Smooth muscle cell (in vitro differentiated cells): Measurements from ENCODE around the gene SKAP2. TPM values are rescaled to one million over a fixed set of nuclear protein-coding genes. Genes with fewer than 3 reads are reported as not detected.
A peak's percentile ranks its signal among the peaks of the same experiment; 100 is the strongest.

Experiments
- DNase-seq: peaks from one replicate; lab custom pipeline; 2025; ENCODE audit not compliant: unreplicated experiment; lab: John Stamatoyannopoulos, UW
- H2AFZ ChIP-seq: fragments of 200-600 bp; sonication (generic); 2 replicates; pipeline ENCODE4 v1.6.0; 2016; ENCODE audit warnings: antibody characterized with exemption, low read depth, mild to moderate bottlenecking
- H3F3A ChIP-seq: fragments of 200-600 bp; sonication (generic); 2 replicates; pipeline ENCODE4 v1.6.0; 2017; ENCODE audit warnings: antibody characterized with exemption, low read depth
- H3K27ac ChIP-seq: fragments of 200-600 bp; sonication (generic); 2 replicates; pipeline ENCODE4 v1.5.1; 2016; ENCODE audit warnings: low read depth, mild to moderate bottlenecking
- H3K27me3 ChIP-seq: fragments of 200-600 bp; sonication (generic); 2 replicates; pipeline ENCODE4 v1.6.1; 2016; ENCODE audit warnings: low read depth, mild to moderate bottlenecking
- H3K36me3 ChIP-seq: fragments of 200-600 bp; sonication (generic); 2 replicates; pipeline ENCODE4 v1.5.1; 2016; ENCODE audit warnings: low read depth
- H3K4me1 ChIP-seq: fragments of 200-600 bp; sonication (generic); 2 replicates; pipeline ENCODE4 v1.5.1; 2016; ENCODE audit warnings: low read depth
- H3K4me2 ChIP-seq: fragments of 200-600 bp; sonication (generic); 2 replicates; pipeline ENCODE4 v1.6.0; 2016; ENCODE audit warnings: mild to moderate bottlenecking
- H3K4me3 ChIP-seq: fragments of 200-600 bp; sonication (generic); 2 replicates; pipeline ENCODE4 v1.5.1; 2016; ENCODE audit warnings: mild to moderate bottlenecking
- H3K79me2 ChIP-seq: fragments of 200-600 bp; sonication (generic); 2 replicates; pipeline ENCODE4 v1.6.0; 2016; ENCODE audit warnings: low read depth, mild to moderate bottlenecking
- H3K9ac ChIP-seq: fragments of 200-600 bp; sonication (generic); 2 replicates; pipeline ENCODE4 v1.6.0; 2016; ENCODE audit warnings: low read depth
- H3K9me3 ChIP-seq: fragments of 200-600 bp; sonication (generic); replicated peaks from 2 replicates; pipeline ENCODE4 v1.5.1; 2016; ENCODE audit warnings: low read depth
- H4K20me1 ChIP-seq: fragments of 200-600 bp; sonication (generic); 2 replicates; pipeline ENCODE4 v1.6.0; 2016; ENCODE audit warnings: low read depth
- WGBS: methylation state at CpG from one replicate; pipeline ENCODE4 v1.1.7; 2016; ENCODE audit warnings: low lambda C conversion rate; 5-methylcytosine and 5-hydroxymethylcytosine counted together
- polyA plus RNA-seq: library from polyadenylated mRNA; unstranded; fragments of >200 nt; fragmentation: Nextera tagmentation; extraction: Ambion mirVana; gene quantifications from 2 replicates; pipeline ENCODE4 v1.2.1, GENCODE V29; 2016
- total RNA-seq: library from RNA; depleted of rRNA; stranded (reverse); fragments of >200 nt; gene quantifications from 2 replicates; pipeline ENCODE4 v1.2.3, GENCODE V29; 2014
- TF ChIP-seq, protein P1 (sequence below): fragments of 200-600 bp; sonication (generic); IDR thresholded peaks from 2 replicates; pipeline ENCODE4 v1.5.1; 2017; ENCODE audit warnings: borderline replicate concordance, mild to moderate bottlenecking, antibody characterized with exemption; ENCODE audit not compliant: insufficient read depth, poor library complexity, severe bottlenecking

SKAP2 gene
- total and polyA plus RNA-seq, 2 experiments from 2014 or later, result 7.7 to 14.8 TPM

DNA sequence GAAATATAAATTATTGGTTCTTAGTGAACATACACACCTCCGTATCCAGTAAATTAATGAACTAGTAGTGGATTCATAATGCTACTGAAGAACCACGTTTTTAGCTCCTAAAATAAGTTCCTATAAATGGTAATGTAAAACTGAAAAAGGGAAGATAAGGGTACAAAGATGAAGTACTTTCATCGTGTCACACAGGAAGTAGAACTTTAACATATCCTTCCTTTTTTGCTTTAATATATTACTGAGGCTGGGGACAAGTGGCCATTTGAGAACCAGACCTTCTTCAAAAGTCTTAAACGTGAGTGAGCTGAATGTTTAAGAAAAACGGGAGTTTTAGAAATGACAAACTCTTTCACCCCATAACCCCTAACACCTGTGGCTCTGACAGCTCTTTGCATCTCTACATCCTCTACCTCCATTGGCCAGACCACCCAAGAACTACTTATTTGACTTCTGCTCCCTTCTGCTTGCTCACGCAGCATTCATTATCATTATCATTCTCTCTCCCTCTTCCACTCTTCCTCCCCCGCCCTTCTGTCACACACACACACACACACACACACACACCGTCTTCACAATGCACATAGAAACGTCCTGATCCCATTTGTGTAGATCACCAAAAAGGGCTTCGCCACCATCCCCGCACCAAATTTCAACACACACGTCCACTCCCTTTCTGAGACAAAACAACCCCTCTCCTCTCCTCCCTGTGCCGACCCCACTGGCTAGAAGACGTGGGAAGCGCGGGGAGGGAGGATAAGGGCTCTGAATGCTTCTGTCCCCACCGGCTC is 677 bp downstream of the SKAP2 start:
- H2AFZ ChIP-seq, result peak overlapping the region; percentile 98

DNA sequence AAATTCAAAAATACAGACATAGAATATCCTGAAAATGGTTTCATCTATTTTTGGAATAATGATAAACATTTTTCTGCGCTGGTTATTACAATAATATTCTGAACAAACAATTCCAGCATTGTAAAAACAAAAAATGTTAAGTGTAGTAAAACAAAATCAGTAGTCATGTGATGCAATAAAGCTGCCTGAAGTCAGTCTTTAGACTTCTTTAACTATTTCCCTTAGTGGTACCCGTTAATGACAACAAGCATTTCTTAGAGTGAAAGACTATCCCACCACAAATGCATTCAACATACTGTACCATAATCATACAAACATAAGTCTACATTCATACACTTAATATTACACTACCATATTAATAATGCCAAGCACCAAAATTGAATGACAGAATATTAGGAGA is 1.6 kb downstream of the SKAP2 start:
- Histone ChIP-seq H3K4me2 (no peak overlapping the region), H3K36me3 (no peaks in the 10 kb centered on the region), H4K20me1 (peaks cover 23% of the 10 kb centered on the region), H3F3A (no peaks in the 10 kb centered on the region), H3K4me3 (no peak overlapping the region), H3K9me3 (no peaks in the 10 kb centered on the region), H3K27ac (no peak overlapping the region), H3K4me1 (no peaks in the 10 kb centered on the region), H3K27me3 (peaks cover 58% of the 10 kb centered on the region), H2AFZ (no peak overlapping the region), H3K79me2 (no peaks in the 10 kb centered on the region), H3K9ac (no peak overlapping the region)
- TF ChIP-seq, protein P1, sequence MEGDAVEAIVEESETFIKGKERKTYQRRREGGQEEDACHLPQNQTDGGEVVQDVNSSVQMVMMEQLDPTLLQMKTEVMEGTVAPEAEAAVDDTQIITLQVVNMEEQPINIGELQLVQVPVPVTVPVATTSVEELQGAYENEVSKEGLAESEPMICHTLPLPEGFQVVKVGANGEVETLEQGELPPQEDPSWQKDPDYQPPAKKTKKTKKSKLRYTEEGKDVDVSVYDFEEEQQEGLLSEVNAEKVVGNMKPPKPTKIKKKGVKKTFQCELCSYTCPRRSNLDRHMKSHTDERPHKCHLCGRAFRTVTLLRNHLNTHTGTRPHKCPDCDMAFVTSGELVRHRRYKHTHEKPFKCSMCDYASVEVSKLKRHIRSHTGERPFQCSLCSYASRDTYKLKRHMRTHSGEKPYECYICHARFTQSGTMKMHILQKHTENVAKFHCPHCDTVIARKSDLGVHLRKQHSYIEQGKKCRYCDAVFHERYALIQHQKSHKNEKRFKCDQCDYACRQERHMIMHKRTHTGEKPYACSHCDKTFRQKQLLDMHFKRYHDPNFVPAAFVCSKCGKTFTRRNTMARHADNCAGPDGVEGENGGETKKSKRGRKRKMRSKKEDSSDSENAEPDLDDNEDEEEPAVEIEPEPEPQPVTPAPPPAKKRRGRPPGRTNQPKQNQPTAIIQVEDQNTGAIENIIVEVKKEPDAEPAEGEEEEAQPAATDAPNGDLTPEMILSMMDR, result no peak
- DNase-seq, result no peak
- WGBS, result 81% methylated on average over 2 of the region's 2 CpGs

More for the DNA sequence above, 677 bp downstream of the SKAP2 start:
- 11% methylated on average over 16 of the region's 17 CpGs for WGBS
- TF ChIP-seq, protein P1, result no peak
- Histone ChIP-seq H3K9ac (peak overlapping the region; percentile 59), H4K20me1 (peaks cover 14% of the 10 kb centered on the region), H3K4me2 (peak overlapping the region; percentile 95), H3K27me3 (peaks cover 49% of the 10 kb centered on the region), H3K79me2 (no peaks in the 10 kb centered on the region), H3F3A (no peaks in the 10 kb centered on the region), H3K4me1 (no peaks in the 10 kb centered on the region), H3K36me3 (no peaks in the 10 kb centered on the region), H3K27ac (no peak overlapping the region), H3K4me3 (peak overlapping the region; percentile 85), H3K9me3 (no peaks in the 10 kb centered on the region)
- no peak for DNase-seq

DNA sequence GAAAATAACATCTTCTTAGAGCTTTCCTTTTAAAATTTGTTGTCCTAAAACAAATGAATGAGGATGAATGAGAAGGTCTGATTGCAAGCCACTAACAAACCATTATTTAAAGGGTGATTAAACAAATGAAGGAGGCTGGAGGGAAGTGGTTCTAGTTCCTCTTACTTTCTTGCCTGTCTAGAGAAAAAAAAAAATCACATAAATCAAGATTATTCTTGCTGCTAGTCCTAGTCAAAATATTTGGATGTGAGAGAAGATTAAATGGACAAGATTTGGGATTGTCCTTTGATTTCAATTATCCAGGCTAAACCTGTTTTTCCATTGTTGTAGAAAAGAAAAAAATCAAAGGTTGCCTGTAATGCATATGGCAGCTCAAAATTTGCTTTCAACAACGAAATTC is 3.3 kb downstream of the SKAP2 start:
- no peak overlapping the region for H3K4me2 ChIP-seq
- no peak for DNase-seq
- peaks cover 40% of the 10 kb centered on the region for H4K20me1 ChIP-seq
- no peaks in the 10 kb centered on the region for H3F3A ChIP-seq
- H3K9ac ChIP-seq, result no peak overlapping the region
- no peak overlapping the region for H3K4me3 ChIP-seq
- no peaks in the 10 kb centered on the region for H3K79me2 ChIP-seq
- H3K36me3 ChIP-seq, result no peaks in the 10 kb centered on the region
- 78% methylated on average over 1 of the region's 1 CpG for WGBS
- no peaks in the 10 kb centered on the region for H3K9me3 ChIP-seq
- H2AFZ ChIP-seq, result no peak overlapping the region
- H3K4me1 ChIP-seq, result peaks cover 7% of the 10 kb centered on the region
- TF ChIP-seq, protein P1, result no peak
- peaks cover 76% of the 10 kb centered on the region for H3K27me3 ChIP-seq
- H3K27ac ChIP-seq, result no peak overlapping the region

DNA sequence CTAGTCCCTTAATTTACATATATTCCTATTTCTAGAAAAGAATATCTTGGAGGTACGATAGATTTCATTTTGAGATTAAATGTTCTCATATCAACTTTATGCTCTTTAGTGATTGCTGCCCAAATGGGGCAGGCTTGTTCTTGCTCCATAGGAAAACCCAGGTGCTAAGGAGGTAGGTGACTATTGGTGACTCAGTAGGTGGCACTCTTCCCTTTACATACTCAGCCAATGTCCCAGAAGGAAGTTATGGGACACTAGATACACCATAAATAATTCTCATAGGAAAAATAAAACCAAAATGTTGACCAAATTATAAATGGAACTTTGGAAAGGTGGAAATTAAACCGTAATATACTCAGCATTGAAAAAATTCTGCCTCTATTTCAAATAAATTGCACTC is 4.0 kb downstream of the SKAP2 start:
- TF ChIP-seq, protein P1, result no peak
- no peaks in the 10 kb centered on the region for H3K9me3 ChIP-seq
- DNase-seq, result no peak
- H3K4me3 ChIP-seq, result no peak overlapping the region
- H3K4me1 ChIP-seq, result peaks cover 7% of the 10 kb centered on the region
- no peak overlapping the region for H3K4me2 ChIP-seq
- peaks cover 83% of the 10 kb centered on the region for H3K27me3 ChIP-seq
- H3F3A ChIP-seq, result no peaks in the 10 kb centered on the region
- H3K79me2 ChIP-seq, result no peaks in the 10 kb centered on the region
- H4K20me1 ChIP-seq, result peaks cover 45% of the 10 kb centered on the region
- no peak overlapping the region for H3K9ac ChIP-seq
- H2AFZ ChIP-seq, result no peak overlapping the region
- H3K36me3 ChIP-seq, result no peaks in the 10 kb centered on the region
- H3K27ac ChIP-seq, result no peak overlapping the region
- WGBS, result 53% methylated on average over 2 of the region's 2 CpGs
